ENCODE measurements around the gene IL4R.
"Not testable (repeated sequence)": the region's sequence is repeated elsewhere in the genome, so short reads cannot be mapped to it uniquely, and the experiment has no call there.

The IL4R gene

DNA sequence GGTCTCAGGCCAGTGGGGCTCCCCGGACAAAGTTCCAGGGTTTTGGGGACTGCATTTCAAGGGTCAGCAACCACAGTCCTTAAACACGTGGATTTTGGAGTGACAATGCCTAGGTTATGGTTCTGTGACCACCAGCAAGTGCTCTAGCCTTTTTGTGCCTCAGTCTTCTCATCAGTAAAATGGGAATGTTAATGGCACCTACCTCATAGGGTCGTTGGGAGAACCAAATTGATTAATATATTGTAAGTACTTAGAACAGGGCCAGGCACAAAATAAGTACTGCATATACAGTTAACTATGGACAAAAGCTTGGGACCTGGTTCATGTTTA lies 13.8 kb downstream of the IL4R start:
- H3K27ac ChIP-seq, result no peak overlapping the region
- TF ChIP-seq ZFX (IDR thresholded peaks at IDR 0.05), result no peak
- no peak for TF ChIP-seq CTCF (conservative IDR thresholded peaks at IDR 0.05)

GRCh38 chr16:27328937-27329336 lies 15.2 kb downstream of the IL4R start:
- H3K27ac ChIP-seq, result no peak overlapping the region
- TF ChIP-seq CTCF (conservative IDR thresholded peaks at IDR 0.05) (no peak), ZFX (IDR thresholded peaks at IDR 0.05) (no peak)

DNA sequence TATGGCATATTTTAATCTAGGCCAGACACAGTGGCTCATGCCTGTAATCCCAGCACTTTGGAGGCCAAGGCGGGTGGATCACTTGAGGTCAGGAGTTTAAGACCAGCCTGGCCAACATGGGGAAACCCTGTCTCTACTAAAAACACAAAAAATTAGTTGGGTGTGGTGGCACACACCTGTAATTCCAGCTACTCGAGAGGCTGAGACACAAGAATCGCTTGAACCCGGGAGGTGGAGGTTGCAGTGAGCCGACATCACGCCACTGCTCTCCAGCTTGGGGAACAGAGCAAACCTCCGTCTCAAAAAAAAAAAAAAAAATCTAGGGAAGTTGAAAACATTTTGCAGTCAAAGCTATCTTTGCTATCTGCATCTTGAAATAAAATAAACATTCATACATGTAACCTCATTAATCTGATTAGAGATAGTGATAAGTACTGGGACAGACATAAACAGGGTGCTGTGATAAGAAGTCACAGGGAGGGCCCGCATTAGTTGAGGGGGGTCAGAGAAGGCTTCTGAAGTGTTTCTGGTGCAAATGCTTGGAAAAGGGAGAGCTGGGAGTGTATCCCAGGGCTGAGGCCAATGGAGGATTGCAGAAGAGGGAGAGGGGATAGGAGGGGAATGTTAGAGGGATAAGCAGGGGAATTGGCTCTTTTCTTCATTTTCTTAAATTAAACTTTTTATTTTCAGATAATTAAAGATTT lies 15.8 kb downstream of the IL4R start:
- H3K27ac ChIP-seq, result not testable (repeated sequence)

- no peak overlapping the region for H3K27ac ChIP-seq
- no peak for TF ChIP-seq ZFX (IDR thresholded peaks at IDR 0.05)
- TF ChIP-seq CTCF (conservative IDR thresholded peaks at IDR 0.05), result no peak
These were observed 16.8 kb downstream of the IL4R start for GRCh38 chr16:27330542-27330941.

- TF ChIP-seq CTCF (conservative IDR thresholded peaks at IDR 0.05), result no peak
- TF ChIP-seq ZFX (IDR thresholded peaks at IDR 0.05), result no peak
- H3K27ac ChIP-seq, result no peak overlapping the region
These were observed 18.3 kb downstream of the IL4R start for GRCh38 chr16:27332105-27332504.

DNA sequence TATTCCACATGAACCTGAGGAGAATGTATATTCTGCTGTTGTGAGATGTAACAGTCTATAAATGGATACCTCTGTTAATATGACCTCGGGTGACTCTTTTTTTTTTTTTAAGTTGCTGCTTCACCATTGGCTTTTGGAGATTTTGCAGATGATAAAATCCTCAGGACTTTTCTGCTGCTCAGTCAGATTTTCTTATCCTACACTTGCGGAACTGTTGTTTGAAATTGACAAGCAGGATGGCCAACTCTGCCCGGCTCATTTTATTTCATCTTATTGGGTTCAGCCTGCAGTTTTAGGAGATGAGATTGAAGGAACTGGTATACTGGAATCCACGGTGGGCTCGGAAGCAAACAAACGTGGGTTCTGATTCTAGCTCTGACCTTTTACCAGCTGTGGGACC lies 19.3 kb downstream of the IL4R start:
- TF ChIP-seq ZFX (IDR thresholded peaks at IDR 0.05), result no peak
- no peak for TF ChIP-seq CTCF (conservative IDR thresholded peaks at IDR 0.05)

GRCh38 chr16:27333549-27333948 lies 19.8 kb downstream of the IL4R start:
- H3K27ac ChIP-seq, result no peak overlapping the region

More for the DNA sequence above, 19.3 kb downstream of the IL4R start:
- H3K27ac ChIP-seq, result no peak overlapping the region

More at GRCh38 chr16:27333549-27333948, 19.8 kb downstream of the IL4R start:
- TF ChIP-seq CTCF (conservative IDR thresholded peaks at IDR 0.05), result no peak

All from C4-2B (cell line).